ENCODE measurements around the gene TFE3.
"Not testable (repeated sequence)": the region's sequence is repeated elsewhere in the genome, so short reads cannot be mapped to it uniquely, and the experiment has no call there.

The TFE3 gene

DNA sequence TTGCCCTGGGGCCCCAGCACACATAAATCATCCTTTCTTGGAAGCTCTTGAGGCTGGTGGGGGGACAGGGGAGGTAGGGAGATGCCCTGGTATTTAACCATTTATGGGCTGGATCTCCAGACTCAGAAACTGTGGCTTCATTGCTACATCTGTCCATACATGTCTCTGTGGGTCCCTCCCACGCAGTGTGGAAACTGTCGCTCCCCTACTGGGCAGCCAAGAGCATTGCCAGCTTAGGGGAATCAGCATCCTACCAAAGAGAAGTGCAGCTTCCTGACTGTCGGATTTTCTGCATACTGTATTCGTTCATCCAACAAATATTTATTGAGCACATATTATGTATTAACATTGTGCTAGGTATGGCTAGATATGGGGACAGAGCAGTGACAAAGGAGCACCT, 44.8 kb downstream of the TFE3 start:
- no peak for DNase-seq

DNA sequence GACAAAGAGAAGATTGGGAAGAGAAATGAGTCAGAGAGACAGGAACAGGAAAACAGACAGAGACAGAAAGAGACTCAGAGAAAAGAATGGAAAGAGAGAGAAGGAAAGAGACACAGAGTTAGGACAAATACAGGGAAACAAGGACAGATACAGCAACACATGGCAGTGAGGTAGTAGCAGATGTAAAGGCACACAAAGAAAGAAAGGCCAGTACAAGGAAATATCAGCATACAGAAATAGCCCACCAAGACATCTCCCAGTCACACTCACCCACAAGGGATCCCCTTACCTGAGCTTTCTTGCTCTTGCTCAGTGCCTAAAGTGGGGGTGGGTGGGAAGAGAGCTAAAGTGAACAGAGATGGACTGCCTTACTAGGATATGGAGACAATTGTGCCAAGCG, 45.3 kb downstream of the TFE3 start:
- no peak for DNase-seq

GRCh38 chrX:48997455-48997854, 45.7 kb downstream of the TFE3 start:
- no peak for DNase-seq

DNA sequence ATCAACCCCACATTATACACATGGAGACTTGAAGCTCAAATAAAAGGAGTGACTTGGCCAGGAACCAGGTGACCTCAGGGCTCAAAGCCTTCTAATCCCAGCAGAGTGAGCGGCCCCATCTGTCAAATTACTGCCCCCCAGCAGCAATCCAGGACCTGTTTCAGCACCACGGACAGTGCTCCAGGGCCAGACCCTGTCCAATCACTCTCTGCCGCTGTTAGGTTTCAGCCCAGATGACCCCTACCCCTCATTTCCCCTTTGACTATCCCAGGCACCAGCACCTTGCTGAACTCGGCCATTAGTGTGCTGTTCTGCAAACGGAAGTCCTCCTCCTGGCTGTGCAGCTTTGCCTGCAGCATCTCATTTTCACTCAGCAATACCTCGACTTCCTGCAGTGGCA, 46.2 kb downstream of the TFE3 start:
- DNase-seq: no peak

GRCh38 chrX:48992341-48992740, 50.8 kb downstream of the TFE3 start:
- DNase-seq: no peak

DNA sequence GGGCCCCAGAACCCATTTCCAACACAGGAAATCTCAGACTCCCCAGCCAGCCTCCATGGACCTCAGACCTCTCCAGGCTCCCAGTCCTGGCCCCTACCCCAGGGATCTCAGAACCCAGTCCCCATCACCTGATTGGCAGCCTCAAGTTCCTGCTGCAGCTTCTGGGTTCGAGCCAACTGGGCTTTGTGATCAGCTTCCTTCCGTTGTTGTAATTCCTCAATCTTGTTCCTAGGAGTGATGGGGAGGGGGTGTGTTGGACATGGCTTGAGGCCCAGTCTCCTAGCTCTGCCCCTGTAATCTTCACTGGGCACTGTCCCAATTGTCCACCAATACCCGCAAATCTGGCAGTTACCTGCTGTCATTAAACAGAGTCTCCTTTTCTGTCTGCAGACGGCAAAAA, 53.7 kb downstream of the TFE3 start:
- no peak for DNase-seq

DNA sequence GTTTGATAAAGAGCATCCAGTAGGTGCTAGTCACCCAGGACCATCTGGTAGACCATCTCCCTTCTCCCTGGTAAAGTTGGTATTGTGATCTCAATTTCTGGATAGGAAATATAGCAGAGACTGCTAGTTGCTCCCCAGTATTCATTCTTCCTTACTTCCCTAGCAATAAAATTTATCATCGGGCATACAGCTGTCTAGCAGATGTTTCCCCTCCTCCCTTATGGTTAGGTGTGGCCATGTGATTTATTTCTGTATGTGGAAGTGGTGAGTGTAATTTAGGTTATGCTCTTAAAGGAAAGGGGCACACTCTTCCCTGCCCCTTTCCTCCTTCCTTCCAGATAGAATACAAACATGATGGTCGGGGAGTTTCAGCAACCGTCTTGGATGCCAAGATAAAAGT, 59.3 kb downstream of the TFE3 start:
- no peak for DNase-seq

DNA sequence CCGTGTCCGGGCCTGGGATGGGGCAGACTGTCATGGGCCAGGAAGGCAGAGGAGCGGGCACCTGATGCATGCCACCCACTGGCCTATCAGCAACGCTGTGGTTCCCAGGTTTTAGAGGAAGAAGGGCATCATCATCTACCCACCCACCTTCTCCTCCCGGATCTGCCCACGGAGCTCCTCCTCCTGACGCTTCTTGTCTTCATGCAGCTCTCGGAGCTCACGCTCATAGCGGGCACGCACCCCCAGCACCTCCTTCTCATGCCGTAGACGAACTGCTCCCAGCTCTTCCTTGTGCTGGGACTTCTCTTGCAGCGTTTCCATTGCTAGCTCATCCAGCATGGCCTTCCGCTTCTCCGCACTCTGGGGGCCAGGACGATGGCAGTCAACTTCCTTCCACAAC, 60.1 kb downstream of the TFE3 start:
- DNase-seq: no peak

GRCh38 chrX:48981178-48981577, 62.0 kb downstream of the TFE3 start:
- DNase-seq: no peak

- not testable (repeated sequence) for DNase-seq
These were observed 62.8 kb downstream of the TFE3 start for GRCh38 chrX:48980341-48980740.

All from activated CD4-positive, CD25-positive, alpha-beta regulatory T cell (primary cell).